Fibroblast of pulmonary artery (primary cell): Measurements from ENCODE around the gene AARS2.
"Not testable (repeated sequence)": the region's sequence is repeated elsewhere in the genome, so short reads cannot be mapped to it uniquely, and the experiment has no call there.

Experiments
- DNase-seq: peaks from one replicate; pipeline ENCODE4 v3.0.0-alpha.2; 2010; ENCODE audit warnings: low read depth
- H3K4me3 ChIP-seq: replicated peaks from 2 replicates; pipeline ENCODE4 v1.5.1; 2011; ENCODE audit warnings: low read depth, mild to moderate bottlenecking, control low read depth, low read length, moderate library complexity
- CTCF ChIP-seq: IDR thresholded peaks from 2 replicates; pipeline ENCODE4 v1.5.1; 2011; ENCODE audit warnings: mild to moderate bottlenecking, control low read depth, low read length, inconsistent platforms; ENCODE audit errors: missing control alignments

The AARS2 gene

DNA sequence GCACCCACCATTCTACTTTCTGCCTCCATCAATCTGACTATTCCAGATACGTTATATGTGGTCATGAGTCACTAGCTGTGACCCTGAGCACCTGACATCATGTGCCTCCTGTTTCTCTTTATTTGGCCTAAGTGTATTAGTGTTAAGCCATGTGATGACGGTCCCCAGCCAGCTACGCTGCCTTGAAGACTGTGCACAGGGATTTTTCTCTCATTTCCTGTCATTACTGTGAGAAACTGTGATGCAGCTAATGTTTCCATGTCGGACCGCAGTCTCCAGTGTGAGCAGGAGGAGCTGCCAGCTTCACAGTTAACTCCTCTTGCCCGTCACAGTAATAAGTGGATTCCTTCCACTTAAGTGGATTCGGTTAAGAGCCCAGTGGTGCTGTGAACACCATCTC is 19.4 kb upstream of the AARS2 start:
- H3K4me3 ChIP-seq = no peak overlapping the region
- DNase-seq = no peak
- no peak for TF ChIP-seq CTCF

- DNase-seq = no peak
- H3K4me3 ChIP-seq = no peak overlapping the region
- no peak for TF ChIP-seq CTCF
Measured at GRCh38 chr6:44329858-44330257, 16.7 kb upstream of the AARS2 start.

DNA sequence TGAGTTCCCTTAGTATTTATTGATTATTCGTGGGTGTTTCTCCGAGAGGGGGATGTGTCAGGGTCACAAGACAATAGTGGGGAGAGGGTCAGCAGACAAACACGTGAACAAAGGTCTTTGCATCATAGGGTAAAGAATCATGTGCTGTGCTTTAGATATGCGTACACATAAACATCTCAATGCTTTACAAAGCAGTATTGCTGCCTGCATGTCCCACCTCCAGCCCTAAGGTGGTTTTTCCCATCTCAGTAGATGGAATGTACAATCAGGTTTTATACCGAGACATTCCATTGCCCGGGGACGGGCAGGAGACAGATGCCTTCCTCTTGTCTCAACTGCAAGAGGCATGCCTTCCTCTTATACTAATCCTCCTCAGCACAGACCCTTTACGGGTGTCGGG is 15.1 kb upstream of the AARS2 start:
- not testable (repeated sequence) for DNase-seq, H3K4me3 ChIP-seq

DNA sequence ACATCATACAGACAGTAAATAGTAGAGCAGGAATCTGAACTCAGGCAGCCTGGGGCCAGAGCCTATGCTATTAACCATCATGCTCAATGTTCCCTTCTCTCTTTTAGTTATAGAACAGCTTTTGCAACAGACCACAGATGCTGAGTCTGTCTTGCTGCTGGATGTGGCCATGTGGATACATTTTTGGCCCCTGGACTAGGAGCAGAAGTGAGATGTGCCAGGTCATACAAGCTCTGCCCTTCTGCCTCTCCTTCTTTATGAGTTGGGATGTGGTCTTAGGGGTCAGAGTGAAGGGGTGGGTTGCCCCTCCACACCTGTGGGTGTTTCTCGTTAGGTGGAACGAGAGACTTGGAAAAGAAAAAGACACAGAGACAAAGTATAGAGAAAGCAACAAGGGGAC is 14.6 kb upstream of the AARS2 start:
- TF ChIP-seq CTCF = no peak
- DNase-seq = no peak
- H3K4me3 ChIP-seq = no peak overlapping the region

- no peak for TF ChIP-seq CTCF
- DNase-seq = no peak
- H3K4me3 ChIP-seq = no peak overlapping the region
Measured at GRCh38 chr6:44327096-44327495, 13.9 kb upstream of the AARS2 start.

- no peak for TF ChIP-seq CTCF
- no peak overlapping the region for H3K4me3 ChIP-seq
- DNase-seq = no peak
Measured at GRCh38 chr6:44321210-44321609, 8.1 kb upstream of the AARS2 start.

DNA sequence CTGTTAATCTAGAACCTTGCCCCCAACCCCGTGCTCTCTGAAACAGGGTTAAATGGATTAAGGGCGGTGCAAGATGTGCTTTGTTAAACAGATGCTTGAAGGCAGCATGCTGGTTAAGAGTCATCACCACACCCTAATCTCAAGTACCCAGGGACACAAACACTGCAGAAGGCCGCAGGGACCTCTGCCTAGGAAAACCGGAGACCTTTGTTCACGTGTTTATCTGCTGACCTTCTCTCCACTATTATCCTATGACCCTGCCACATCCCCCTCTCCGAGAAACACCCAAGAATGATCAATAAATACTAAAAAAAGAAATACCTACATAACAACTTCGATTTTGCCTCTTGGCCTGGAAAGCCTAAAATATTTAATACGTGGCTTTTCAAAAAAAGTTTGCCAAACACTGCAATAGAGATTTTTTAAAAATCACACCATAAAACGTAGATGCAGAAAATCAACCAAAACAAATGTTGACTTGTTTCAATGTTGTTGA is 4.0 kb upstream of the AARS2 start:
- not testable (repeated sequence) for H3K4me3 ChIP-seq, DNase-seq

- no peak for TF ChIP-seq CTCF
- no peak for DNase-seq
- no peak overlapping the region for H3K4me3 ChIP-seq
Measured at GRCh38 chr6:44316481-44316880, 3.3 kb upstream of the AARS2 start.
